NCI-H82 (cell line): ENCODE measurements around the gene GPR3.
A peak's percentile ranks its signal among the peaks of the same experiment; 100 is the strongest.
"Not testable (repeated sequence)": the region's sequence is repeated elsewhere in the genome, so short reads cannot be mapped to it uniquely, and the experiment has no call there.

Experiments
- DNase-seq: peaks from one replicate; lab custom pipeline; 2025; lab: John Stamatoyannopoulos, UW

GPR3 gene

DNA sequence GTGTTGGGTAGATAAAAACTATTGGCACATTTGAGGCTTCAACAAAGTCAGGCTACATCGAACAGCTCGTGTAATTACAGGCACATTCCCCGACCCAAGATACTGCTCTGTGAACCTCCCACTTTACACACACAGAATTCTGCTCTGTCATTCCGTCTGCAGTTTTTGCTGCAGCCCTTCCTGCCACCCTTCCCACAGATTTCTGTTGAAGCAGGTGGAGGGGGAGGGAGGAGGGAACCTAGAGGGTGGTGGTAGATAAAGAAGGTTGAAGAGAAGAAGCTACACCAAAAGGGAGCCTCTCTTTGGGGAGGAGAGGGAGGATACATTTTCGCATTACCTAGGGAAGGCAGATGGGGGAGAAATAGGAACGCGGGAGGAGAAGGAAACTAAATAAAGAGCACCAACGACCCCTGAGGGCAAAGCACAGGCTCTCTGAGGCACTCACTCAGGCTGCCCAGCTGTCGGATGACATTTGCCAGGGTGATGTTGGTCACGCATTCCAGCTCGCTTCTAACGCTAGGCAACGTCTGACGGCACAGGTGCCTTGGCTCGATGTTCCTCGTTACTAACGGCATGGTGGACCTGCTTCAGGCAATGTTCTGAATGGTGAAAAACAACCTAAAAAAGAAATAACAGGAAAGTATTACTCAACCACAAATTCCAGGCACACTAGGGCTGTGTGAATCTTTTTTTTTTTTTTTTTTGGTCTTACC is 36.0 kb downstream of the GPR3 start:
- no peak for DNase-seq

DNA sequence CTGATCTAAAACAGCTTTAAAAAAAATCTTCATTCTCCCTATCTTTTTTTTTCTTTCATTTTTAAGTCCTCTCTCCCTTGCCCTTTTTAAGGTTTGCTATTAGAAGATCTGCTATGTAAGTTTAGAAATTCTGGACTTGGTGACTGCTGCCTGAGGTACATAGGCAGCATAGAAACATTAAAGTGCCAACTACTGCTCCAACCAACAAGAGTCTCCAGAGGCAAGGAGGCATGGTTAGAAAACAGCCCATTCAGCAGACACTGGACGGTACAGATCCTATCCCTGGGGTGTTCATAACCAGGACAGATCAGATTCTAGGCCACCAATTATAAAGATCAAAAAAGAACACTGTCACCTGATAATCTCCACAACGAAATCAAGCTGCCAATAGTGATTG is 36.6 kb downstream of the GPR3 start:
- no peak for DNase-seq

DNA sequence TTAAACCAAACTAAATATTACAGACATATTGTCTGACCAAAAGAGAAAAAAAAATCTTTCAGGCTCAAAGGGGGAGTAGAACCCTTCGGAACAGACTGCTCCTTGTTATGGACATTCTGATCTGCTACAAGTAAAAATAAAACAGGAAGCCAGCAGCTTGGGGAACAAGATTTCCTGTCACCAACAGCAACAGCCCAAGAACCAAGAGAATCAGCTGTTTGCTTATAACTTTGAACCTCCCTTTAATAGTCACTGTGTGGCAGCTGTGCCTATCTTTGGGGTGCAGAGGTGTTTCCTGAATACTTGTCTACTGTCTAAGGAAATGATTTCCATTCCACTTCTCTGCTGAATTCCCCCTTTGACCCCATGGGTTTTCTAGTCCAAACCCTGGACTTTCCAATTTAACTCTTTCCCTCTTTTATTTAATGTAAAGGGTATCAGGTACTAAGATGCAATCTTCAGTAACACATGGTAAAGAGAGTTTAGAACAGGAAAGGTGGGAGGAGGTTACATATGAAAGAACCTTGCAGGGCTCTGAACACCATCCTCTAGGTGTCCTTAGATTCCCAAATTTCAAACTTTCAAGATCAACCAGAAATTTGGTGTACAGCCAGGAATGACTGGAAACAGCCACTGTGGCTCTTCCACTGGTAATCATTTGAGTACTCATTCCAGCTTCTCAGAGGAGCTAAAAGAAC is 38.6 kb downstream of the GPR3 start:
- no peak for DNase-seq

DNA sequence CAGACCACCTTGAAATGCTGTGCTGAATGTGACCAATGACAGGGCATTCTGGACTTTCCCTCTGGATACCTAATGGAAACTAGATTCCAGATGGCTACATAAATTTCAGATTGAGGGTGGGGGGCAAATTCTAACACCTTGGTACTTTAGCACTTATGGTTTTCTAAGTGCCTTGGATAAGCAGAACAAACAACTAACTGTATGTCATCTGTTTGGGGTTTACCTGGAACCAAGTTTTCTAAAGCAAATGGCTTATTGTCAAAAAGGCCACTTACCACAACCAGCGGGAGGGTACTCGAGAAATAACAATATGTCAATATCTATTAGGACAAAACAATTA is 39.1 kb downstream of the GPR3 start:
- DNase-seq: no peak

GRCh38 chr1:27432725-27433124 is 40.3 kb downstream of the GPR3 start:
- DNase-seq: not testable (repeated sequence)

DNA sequence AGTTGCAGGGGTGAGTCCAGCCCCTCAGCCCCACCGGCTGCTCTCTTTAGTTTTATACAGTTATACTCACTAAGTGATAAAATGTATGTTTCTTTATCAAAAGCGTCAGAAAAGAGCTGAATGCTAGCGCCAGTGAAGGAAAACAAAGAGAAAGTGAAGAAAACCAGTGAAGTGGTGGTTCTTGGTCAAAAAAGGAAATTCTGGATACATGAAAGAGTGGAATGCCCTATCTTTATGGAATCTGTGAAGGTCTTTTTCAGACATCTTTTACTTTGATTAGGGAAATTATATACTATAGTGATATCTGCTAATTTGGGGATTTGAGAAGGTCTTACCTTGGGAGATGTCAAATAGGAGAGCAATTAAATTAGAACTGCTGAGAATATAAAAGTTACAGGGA is 41.3 kb downstream of the GPR3 start:
- DNase-seq: no peak

GRCh38 chr1:27435566-27436203 is 43.3 kb downstream of the GPR3 start:
- DNase-seq: no peak

DNA sequence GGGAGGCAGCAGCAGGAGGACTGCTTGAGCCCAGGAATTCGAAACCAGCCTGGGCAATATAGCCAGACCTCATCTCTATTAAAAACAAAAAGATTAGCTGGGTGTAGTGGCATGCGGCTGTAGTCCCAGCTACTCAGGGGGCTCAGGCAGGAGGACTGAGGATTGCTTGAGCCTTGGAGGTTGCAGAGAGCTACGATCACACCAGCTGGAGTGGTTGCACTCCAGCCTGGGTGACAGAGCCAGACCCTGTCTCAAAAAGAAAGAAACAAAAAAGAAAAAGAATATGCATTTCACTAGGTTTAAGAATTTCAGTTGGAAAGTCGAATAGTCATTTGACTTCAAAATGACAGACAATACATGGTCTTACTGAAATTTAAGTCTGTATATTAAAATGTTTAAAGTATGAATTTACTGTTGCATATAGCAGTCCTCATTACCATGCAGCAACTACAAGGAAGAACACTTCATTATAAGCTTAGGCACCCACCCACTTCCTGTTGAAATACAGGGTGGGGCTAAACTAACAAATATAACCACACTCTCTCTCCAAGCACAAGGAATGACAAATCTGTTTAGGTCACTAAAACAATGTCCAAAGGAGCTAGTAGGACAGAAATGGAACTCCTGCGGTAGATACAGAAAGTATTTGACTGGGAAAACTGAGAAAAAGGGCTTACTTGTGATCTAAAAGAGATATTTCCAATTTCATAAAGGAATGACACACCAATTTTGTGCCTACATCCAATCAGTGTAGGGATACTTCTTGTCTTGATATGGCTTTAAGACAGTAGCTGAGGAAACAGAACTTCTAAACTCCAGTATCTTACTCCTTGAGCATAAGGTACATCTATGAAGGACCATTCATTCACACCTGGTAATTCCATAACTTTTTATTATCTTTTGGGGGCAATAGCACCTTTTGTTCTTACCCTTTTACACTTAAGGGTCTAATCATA is 44.1 kb downstream of the GPR3 start:
- DNase-seq: peak; percentile 21

DNA sequence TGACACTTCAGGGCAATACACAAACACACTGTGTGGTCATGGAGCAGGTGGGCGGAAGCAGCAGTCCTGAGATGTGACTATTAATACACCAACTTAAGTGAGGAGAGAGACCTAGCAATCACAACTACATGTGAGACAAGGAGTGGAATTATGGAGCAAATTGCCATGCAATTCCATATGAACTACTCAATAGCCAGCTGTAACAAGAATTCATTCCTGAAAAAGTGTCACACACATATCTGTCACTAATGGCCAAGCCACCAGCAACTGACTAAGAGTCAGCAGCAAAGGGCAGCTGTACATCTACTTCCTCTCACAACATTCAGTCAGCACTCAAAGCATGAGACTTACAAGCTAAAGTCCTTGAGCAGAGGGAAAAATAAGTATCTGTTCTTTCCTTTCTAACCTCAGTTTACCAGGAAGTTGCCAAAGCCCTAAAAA is 46.2 kb downstream of the GPR3 start:
- DNase-seq: no peak

- no peak for DNase-seq
Observed at GRCh38 chr1:27439150-27439549, 46.7 kb downstream of the GPR3 start.

- no peak for DNase-seq
Observed at GRCh38 chr1:27444632-27445031, 52.2 kb downstream of the GPR3 start.
